H9 (cell line): ENCODE data around the gene FRY. TPM values are rescaled to one million over a fixed set of nuclear protein-coding genes. Genes with fewer than 3 reads are reported as not detected.

Experiments used
- DNase-seq: peaks from one replicate; pipeline ENCODE4 v3.0.0-alpha.2; 2017
- H2AFZ ChIP-seq: one replicate; pipeline ENCODE4 v1.6.1; 2013; ENCODE audit warnings: mild to moderate bottlenecking, low read length, control low read depth, moderate library complexity
- H2AK5ac ChIP-seq: 2 replicates; pipeline ENCODE4 v1.6.1; 2013; ENCODE audit warnings: low read length, control low read depth, mixed read lengths; ENCODE audit not compliant: insufficient read length
- H2BK120ac ChIP-seq: one replicate; pipeline ENCODE4 v1.6.1; 2013; ENCODE audit warnings: low read depth, mild to moderate bottlenecking, low read length, control low read depth, inconsistent platforms; ENCODE audit not compliant: poor library complexity, severe bottlenecking
- H2BK12ac ChIP-seq: 2 replicates; pipeline ENCODE4 v1.6.1; 2013; ENCODE audit warnings: low read length, control low read depth, mixed read lengths, low read depth; ENCODE audit not compliant: insufficient read length
- H2BK15ac ChIP-seq: 2 replicates; pipeline ENCODE4 v1.6.1; 2013; ENCODE audit warnings: low read depth, low read length, control low read depth
- H2BK20ac ChIP-seq: one replicate; pipeline ENCODE4 v1.6.1; 2013; ENCODE audit warnings: low read depth, mild to moderate bottlenecking, low read length, control low read depth, inconsistent platforms; ENCODE audit not compliant: poor library complexity, severe bottlenecking
- H2BK5ac ChIP-seq: 2 replicates; pipeline ENCODE4 v1.6.1; 2013; ENCODE audit warnings: low read length, control low read depth, mixed read lengths; ENCODE audit not compliant: insufficient read length
- H3K14ac ChIP-seq: 2 replicates; pipeline ENCODE4 v1.6.1; 2013; ENCODE audit warnings: low read length, control low read depth; ENCODE audit not compliant: insufficient read depth
- H3K18ac ChIP-seq: 2 replicates; pipeline ENCODE4 v1.6.1; 2013; ENCODE audit warnings: low read depth, mild to moderate bottlenecking, mixed read lengths, low read length, control low read depth; ENCODE audit not compliant: insufficient read length
- H3K23ac ChIP-seq: 2 replicates; pipeline ENCODE4 v1.6.1; 2013; ENCODE audit warnings: low read length, control low read depth, mixed read lengths, low read depth; ENCODE audit not compliant: insufficient read length
- H3K23me2 ChIP-seq: 2 replicates; pipeline ENCODE4 v1.6.1; 2013; ENCODE audit warnings: low read depth, mild to moderate bottlenecking, mixed read lengths, low read length, control low read depth; ENCODE audit not compliant: insufficient read length, poor library complexity, severe bottlenecking
- H3K27ac ChIP-seq: 2 replicates; pipeline ENCODE4 v1.5.1; 2013; ENCODE audit warnings: low read length, control low read depth, mixed read lengths, low read depth; ENCODE audit not compliant: insufficient read length
- H3K27me3 ChIP-seq: 2 replicates; pipeline ENCODE4 v1.6.1; 2013; ENCODE audit warnings: low read length, control low read depth, inconsistent platforms; ENCODE audit not compliant: insufficient read depth
- H3K4ac ChIP-seq: 2 replicates; pipeline ENCODE4 v1.6.1; 2013; ENCODE audit warnings: low read depth, mild to moderate bottlenecking, control low read depth, inconsistent platforms, low read length, moderate library complexity
- H3K4me1 ChIP-seq: 2 replicates; pipeline ENCODE4 v1.6.1; 2013; ENCODE audit warnings: low read length, control low read depth, inconsistent platforms; ENCODE audit not compliant: insufficient read depth
- H3K4me2 ChIP-seq: 2 replicates; pipeline ENCODE4 v1.6.1; 2013; ENCODE audit warnings: low read length, control low read depth, mixed read lengths; ENCODE audit not compliant: insufficient read length, insufficient read depth
- H3K56ac ChIP-seq: 2 replicates; pipeline ENCODE4 v1.6.1; 2013; ENCODE audit warnings: low read depth, mild to moderate bottlenecking, mixed read lengths, low read length, control low read depth; ENCODE audit not compliant: insufficient read length
- H3K79me1 ChIP-seq: 2 replicates; pipeline ENCODE4 v1.6.1; 2013; ENCODE audit warnings: low read depth, mild to moderate bottlenecking, moderate library complexity, low read length, control low read depth, inconsistent platforms; ENCODE audit not compliant: insufficient read depth, poor library complexity, severe bottlenecking
- H3K79me2 ChIP-seq: 2 replicates; pipeline ENCODE4 v1.6.1; 2013; ENCODE audit warnings: low read length, control low read depth, inconsistent platforms; ENCODE audit not compliant: insufficient read depth
- H3K9ac ChIP-seq: 2 replicates; pipeline ENCODE4 v1.6.1; 2013; ENCODE audit warnings: low read length, control low read depth, mixed read lengths; ENCODE audit not compliant: insufficient read length; ENCODE audit errors: extremely low read depth
- H3K9me3 ChIP-seq: one replicate; pipeline ENCODE4 v1.6.1; 2013; ENCODE audit warnings: low read depth, low read length, inconsistent platforms; ENCODE audit not compliant: control insufficient read depth
- H3T11ph ChIP-seq: one replicate; pipeline ENCODE4 v1.6.1; 2013; ENCODE audit warnings: mild to moderate bottlenecking, low read length, control low read depth, inconsistent platforms
- H4K20me1 ChIP-seq: one replicate; pipeline ENCODE4 v1.6.1; 2013; ENCODE audit not compliant: control insufficient read depth, insufficient read length, insufficient read depth
- H4K5ac ChIP-seq: 2 replicates; pipeline ENCODE4 v1.6.1; 2013; ENCODE audit warnings: low read depth, mild to moderate bottlenecking, mixed read lengths, low read length, control low read depth; ENCODE audit not compliant: insufficient read length
- H4K8ac ChIP-seq: replicated peaks from 2 replicates; pipeline ENCODE4 v1.6.1; 2013; ENCODE audit warnings: low read length, control low read depth, mixed read lengths, low read depth; ENCODE audit not compliant: insufficient read length
- H4K91ac ChIP-seq: 2 replicates; pipeline ENCODE4 v1.6.1; 2013; ENCODE audit warnings: low read depth, mild to moderate bottlenecking, moderate library complexity, mixed read lengths, low read length, control low read depth; ENCODE audit not compliant: insufficient read length
- H3K27ac Mint-ChIP-seq, 3 experiments: 2 replicates in 2 of 3; 3 replicates in 1 of 3; pipeline ENCODE4 v1.8.0; 2020 to 2021; ENCODE audit warnings: mixed read lengths in 3 of 3, mild to moderate bottlenecking in 1 of 3, moderate library complexity in 1 of 3
- H3K27me3 Mint-ChIP-seq: 2 replicates; pipeline ENCODE4 v1.8.0; 2021; ENCODE audit warnings: low read depth, mild to moderate bottlenecking, moderate library complexity, mixed read lengths
- H3K36me3 Mint-ChIP-seq, 3 experiments: 2 replicates in 2 of 3; 3 replicates in 1 of 3; pipeline ENCODE4 v1.8.0; 2020 to 2021; ENCODE audit warnings: low read depth in 3 of 3, mixed read lengths in 3 of 3; ENCODE audit not compliant: insufficient read depth in 1 of 3
- H3K4me1 Mint-ChIP-seq, 2 experiments: 2 replicates each; pipeline ENCODE4 v1.8.0; 2020; ENCODE audit warnings: mixed read lengths in 2 of 2
- H3K4me3 Mint-ChIP-seq, 2 experiments: 2 replicates in 1 of 2; 3 replicates in 1 of 2; pipeline ENCODE4 v1.8.0; 2020 to 2021; ENCODE audit warnings: mild to moderate bottlenecking in 2 of 2, mixed read lengths in 2 of 2, moderate library complexity in 1 of 2
- H3K9me3 Mint-ChIP-seq, 2 experiments: 2 replicates in 1 of 2; 3 replicates in 1 of 2; pipeline ENCODE4 v1.8.0; 2020; ENCODE audit warnings: mild to moderate bottlenecking in 2 of 2, mixed read lengths in 2 of 2, moderate library complexity in 1 of 2
- WGBS: extraction: QIAGEN DNeasy Blood & Tissue Kit; methylation state at CpG from one replicate; pipeline ENCODE4 v1.1.7; 2013; ENCODE audit warnings: missing lambda C conversion rate, low lambda C conversion rate, mixed read lengths; ENCODE audit not compliant: insufficient read length; ENCODE audit errors: extremely low coverage; 5-methylcytosine and 5-hydroxymethylcytosine counted together
- total RNA-seq: library from RNA; stranded (reverse); gene quantifications from 2 replicates; pipeline ENCODE4 v1.2.1, GENCODE V29; 2021
- TF ChIP-seq, protein P1 (sequence below): fragments of 200-600 bp; sonication (generic); conservative IDR thresholded peaks from 3 replicates; pipeline ENCODE4 v1.8.0; 2021; ENCODE audit warnings: antibody characterized with exemption, mild to moderate bottlenecking

Gene FRY
- total RNA-seq, 1 experiment from 2014 or later: 5.2 TPM

DNA sequence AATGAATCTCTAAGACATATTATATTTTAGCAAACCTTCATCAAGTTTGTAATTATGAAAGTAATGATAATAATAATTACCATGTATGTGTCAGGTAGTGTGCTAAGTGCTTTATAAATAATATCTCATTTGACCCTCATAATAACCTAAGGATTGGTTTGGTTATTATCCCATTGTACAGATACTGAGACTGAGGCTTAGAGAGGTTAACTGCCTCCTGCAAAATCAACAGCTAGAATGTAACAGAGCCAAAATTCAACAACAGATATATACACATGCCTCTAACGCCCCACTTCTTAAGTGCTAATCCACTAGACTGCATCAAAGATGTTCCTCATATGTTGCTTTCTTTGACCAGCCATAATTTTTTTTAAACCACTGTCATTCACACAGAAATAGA lies 142.8 kb downstream of the FRY start:
- Mint-ChIP-seq H3K36me3 (no peaks in the 10 kb centered on the region), H3K9me3 (no peaks in the 10 kb centered on the region), H3K4me3 (no peak overlapping the region), H3K27ac (no peak overlapping the region), H3K4me1 (no peaks in the 10 kb centered on the region), H3K27me3 (no peaks in the 10 kb centered on the region)
- Histone ChIP-seq H2BK15ac (no peak overlapping the region), H2BK20ac (no peak overlapping the region), H2BK120ac (no peak overlapping the region), H3K56ac (no peak overlapping the region), H3K4me1 (no peaks in the 10 kb centered on the region), H2AFZ (no peak overlapping the region), H3K9ac (no peak overlapping the region), H3K4ac (no peak overlapping the region), H3T11ph (no peak overlapping the region), H4K20me1 (no peaks in the 10 kb centered on the region), H4K91ac (no peak overlapping the region), H3K4me2 (no peak overlapping the region), H3K23ac (no peak overlapping the region), H3K18ac (no peak overlapping the region), H3K23me2 (no peaks in the 10 kb centered on the region), H3K79me1 (no peaks in the 10 kb centered on the region), H4K5ac (no peak overlapping the region), H2BK5ac (no peak overlapping the region), H4K8ac (no peak overlapping the region), H2BK12ac (no peak overlapping the region), H3K27me3 (no peaks in the 10 kb centered on the region), H3K9me3 (no peaks in the 10 kb centered on the region), H3K79me2 (no peaks in the 10 kb centered on the region), H2AK5ac (no peak overlapping the region), H3K14ac (no peak overlapping the region), H3K27ac (no peak overlapping the region)
- WGBS: no CpG with 5 or more reads among the region's 1 CpG
- no peak for DNase-seq
- TF ChIP-seq, protein P1, sequence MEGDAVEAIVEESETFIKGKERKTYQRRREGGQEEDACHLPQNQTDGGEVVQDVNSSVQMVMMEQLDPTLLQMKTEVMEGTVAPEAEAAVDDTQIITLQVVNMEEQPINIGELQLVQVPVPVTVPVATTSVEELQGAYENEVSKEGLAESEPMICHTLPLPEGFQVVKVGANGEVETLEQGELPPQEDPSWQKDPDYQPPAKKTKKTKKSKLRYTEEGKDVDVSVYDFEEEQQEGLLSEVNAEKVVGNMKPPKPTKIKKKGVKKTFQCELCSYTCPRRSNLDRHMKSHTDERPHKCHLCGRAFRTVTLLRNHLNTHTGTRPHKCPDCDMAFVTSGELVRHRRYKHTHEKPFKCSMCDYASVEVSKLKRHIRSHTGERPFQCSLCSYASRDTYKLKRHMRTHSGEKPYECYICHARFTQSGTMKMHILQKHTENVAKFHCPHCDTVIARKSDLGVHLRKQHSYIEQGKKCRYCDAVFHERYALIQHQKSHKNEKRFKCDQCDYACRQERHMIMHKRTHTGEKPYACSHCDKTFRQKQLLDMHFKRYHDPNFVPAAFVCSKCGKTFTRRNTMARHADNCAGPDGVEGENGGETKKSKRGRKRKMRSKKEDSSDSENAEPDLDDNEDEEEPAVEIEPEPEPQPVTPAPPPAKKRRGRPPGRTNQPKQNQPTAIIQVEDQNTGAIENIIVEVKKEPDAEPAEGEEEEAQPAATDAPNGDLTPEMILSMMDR: no peak
